ENCODE data around the gene ZFAND2A.
"Not testable (repeated sequence)": the region's sequence is repeated elsewhere in the genome, so short reads cannot be mapped to it uniquely, and the experiment has no call there.

The ZFAND2A gene

GRCh38 chr7:1117321-1117928 is 42.6 kb downstream of the ZFAND2A start:
- H3K4me3 ChIP-seq (ENCODE audit: low read depth, low read length): no peak overlapping the region
- no peak for TF ChIP-seq CTCF (IDR thresholded peaks at IDR 0.05; ENCODE audit: low read depth, low read length)
- in situ Hi-C loops (cut with HindIII; ENCODE audit: low sequenced_read_pairs): no loop called here
- no peak for DNase-seq (ENCODE audit: low read depth, low spot score)

GRCh38 chr7:1116383-1117008 is 43.5 kb downstream of the ZFAND2A start:
- in situ Hi-C loops (cut with HindIII; ENCODE audit: low sequenced_read_pairs); H3K4me3 ChIP-seq (ENCODE audit: low read depth, low read length); DNase-seq (ENCODE audit: low read depth, low spot score): not testable (repeated sequence)

GRCh38 chr7:1115171-1116045 is 44.6 kb downstream of the ZFAND2A start:
- in situ Hi-C loops (cut with HindIII; ENCODE audit: low sequenced_read_pairs); H3K4me3 ChIP-seq (ENCODE audit: low read depth, low read length); DNase-seq (ENCODE audit: low read depth, low spot score): not testable (repeated sequence)

- TF ChIP-seq CTCF (IDR thresholded peaks at IDR 0.05; ENCODE audit: low read depth, low read length): no peak
- in situ Hi-C loops (cut with HindIII; ENCODE audit: low sequenced_read_pairs): no loop called here
- DNase-seq (ENCODE audit: low read depth, low spot score): no peak
- H3K4me3 ChIP-seq (ENCODE audit: low read depth, low read length): no peak overlapping the region
Observed at GRCh38 chr7:1114505-1114904, 45.5 kb downstream of the ZFAND2A start.

GRCh38 chr7:1114088-1114487 is 45.9 kb downstream of the ZFAND2A start:
- TF ChIP-seq CTCF (IDR thresholded peaks at IDR 0.05; ENCODE audit: low read depth, low read length): no peak
- in situ Hi-C loops (cut with HindIII; ENCODE audit: low sequenced_read_pairs): no loop called here
- DNase-seq (ENCODE audit: low read depth, low spot score): no peak
- no peak overlapping the region for H3K4me3 ChIP-seq (ENCODE audit: low read depth, low read length)

- no peak for TF ChIP-seq CTCF (IDR thresholded peaks at IDR 0.05; ENCODE audit: low read depth, low read length)
- in situ Hi-C loops (cut with HindIII; ENCODE audit: low sequenced_read_pairs): no loop called here
- H3K4me3 ChIP-seq (ENCODE audit: low read depth, low read length): no peak overlapping the region
- no peak for DNase-seq (ENCODE audit: low read depth, low spot score)
Observed at GRCh38 chr7:1113548-1113885, 46.5 kb downstream of the ZFAND2A start.

- in situ Hi-C loops (cut with HindIII; ENCODE audit: low sequenced_read_pairs): no loop called here
- TF ChIP-seq CTCF (IDR thresholded peaks at IDR 0.05; ENCODE audit: low read depth, low read length): no peak
- no peak for DNase-seq (ENCODE audit: low read depth, low spot score)
- H3K4me3 ChIP-seq (ENCODE audit: low read depth, low read length): no peak overlapping the region
Observed at GRCh38 chr7:1112625-1113547, 47.1 kb downstream of the ZFAND2A start.

Measured in astrocyte of the spinal cord (primary cell).